ENCODE data around the gene GPATCH8. TPM values are rescaled to one million over a fixed set of nuclear protein-coding genes. Genes with fewer than 3 reads are reported as not detected.

The GPATCH8 gene
- total and polyA plus RNA-seq, 10 of the 15 experiments (the other 5 are each of a cell fraction or from before 2014, with no cell fraction given): 11.7 to 45.1 (median 21.3) TPM

DNA sequence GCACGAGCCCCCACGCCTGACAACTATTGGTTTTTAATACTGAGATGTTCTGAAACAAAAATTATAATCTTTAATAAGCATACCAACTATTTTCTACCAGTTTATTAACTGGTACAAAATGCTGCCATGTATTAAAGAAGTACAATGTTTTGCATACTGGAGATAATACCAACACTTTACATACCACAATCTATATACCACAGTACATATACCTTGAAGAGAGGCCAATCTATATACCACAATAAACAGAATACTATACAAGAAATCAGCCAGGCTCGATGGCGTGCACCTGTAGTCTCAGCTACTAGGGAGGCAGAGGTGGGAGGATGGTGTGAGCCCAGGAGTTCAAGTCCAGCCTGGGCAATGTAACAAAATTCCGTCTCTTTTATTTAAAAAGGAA, 9.9 kb downstream of the GPATCH8 start:
- H3K27me3 ChIP-seq (replicated peaks in 1 of 2; ENCODE audit: control insufficient read depth in 2 of 2, insufficient read depth in 2 of 2, low read length in 1 of 2): no peaks in the 10 kb centered on the region
- in situ Hi-C loops (cut with MboI): no loop called here
- ATAC-seq (no peak), FAIRE-seq (no peak), DNase-seq (ENCODE audit: low read depth, low spot score) (no peak)
- no peak overlapping the region for H2AFZ ChIP-seq (ENCODE audit: control insufficient read depth, low read depth, low read length)
- 97% methylated on average over 5 of the region's 5 CpGs for WGBS (ENCODE audit: insufficient coverage, insufficient replicate concordance, low lambda C conversion rate, missing lambda C conversion rate)
- TF ChIP-seq STAT3 (IDR thresholded peaks at IDR 0.05; ENCODE audit: low read depth, low read length) (no peak), RFX5 (IDR thresholded peaks at IDR 0.05; ENCODE audit: low read depth, low read length) (no peak), ASH2L (IDR thresholded peaks at IDR 0.05; ENCODE audit: borderline replicate concordance, low read depth) (no peak), NBN (IDR thresholded peaks at IDR 0.05) (no peak), TCF12 (IDR thresholded peaks at IDR 0.05; ENCODE audit: low read depth, low read length) (no peak)
- TF ChIP-seq, protein P1, sequence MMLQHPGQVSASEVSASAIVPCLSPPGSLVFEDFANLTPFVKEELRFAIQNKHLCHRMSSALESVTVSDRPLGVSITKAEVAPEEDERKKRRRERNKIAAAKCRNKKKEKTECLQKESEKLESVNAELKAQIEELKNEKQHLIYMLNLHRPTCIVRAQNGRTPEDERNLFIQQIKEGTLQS (IDR thresholded peaks at IDR 0.05; ENCODE audit: borderline replicate concordance, extremely low read depth, low read depth, low read length): no peak
- ChIA-PET POLR2A (no interaction called here), RAD21 (ENCODE audit: unreplicated experiment) (no interaction called here), CTCF (no interaction called here), SMC1A (ENCODE audit: uncharacterized antibody, unreplicated experiment) (interaction anchor here (1.1 kb wide), 1 partner anchor 29 kb away, joined by 3 read pairs; no protein-coding TSS in a partner anchor)
- no peaks in the 10 kb centered on the region for H3K4me1 ChIP-seq (ENCODE audit: control insufficient read depth, insufficient read depth, low read length)
- intact Hi-C loops (cut with micrococcal nuclease; ENCODE audit: unreplicated experiment): no loop called here
- H3K27ac ChIP-seq (ENCODE audit: control insufficient read depth, insufficient read depth): no peak overlapping the region
- no peak overlapping the region for H3K4me2 ChIP-seq (ENCODE audit: control insufficient read depth, insufficient read depth)
- H3K79me2 ChIP-seq (ENCODE audit: control insufficient read depth, insufficient read depth, low read length): peaks cover 86% of the 10 kb centered on the region
- no peak overlapping the region for H3K4me3 ChIP-seq
- no peaks in the 10 kb centered on the region; the same call in 1 of the 3 replicates for H3K9me3 ChIP-seq (replicated peaks; ENCODE audit: control insufficient read depth, insufficient read depth, low read length)
- no peaks in the 10 kb centered on the region for H4K20me1 ChIP-seq (ENCODE audit: control insufficient read depth, insufficient read depth)
- H3K36me3 ChIP-seq (ENCODE audit: control insufficient read depth in 2 of 2, insufficient read depth in 2 of 2, low read length in 1 of 2): no peaks in the 10 kb centered on the region; a peak in 3 of 4 replicates
- no peak overlapping the region for H3K9ac ChIP-seq (ENCODE audit: control insufficient read depth, insufficient read depth, low read length)
- BruUV-seq (replicated peaks): no TSS peak

DNA sequence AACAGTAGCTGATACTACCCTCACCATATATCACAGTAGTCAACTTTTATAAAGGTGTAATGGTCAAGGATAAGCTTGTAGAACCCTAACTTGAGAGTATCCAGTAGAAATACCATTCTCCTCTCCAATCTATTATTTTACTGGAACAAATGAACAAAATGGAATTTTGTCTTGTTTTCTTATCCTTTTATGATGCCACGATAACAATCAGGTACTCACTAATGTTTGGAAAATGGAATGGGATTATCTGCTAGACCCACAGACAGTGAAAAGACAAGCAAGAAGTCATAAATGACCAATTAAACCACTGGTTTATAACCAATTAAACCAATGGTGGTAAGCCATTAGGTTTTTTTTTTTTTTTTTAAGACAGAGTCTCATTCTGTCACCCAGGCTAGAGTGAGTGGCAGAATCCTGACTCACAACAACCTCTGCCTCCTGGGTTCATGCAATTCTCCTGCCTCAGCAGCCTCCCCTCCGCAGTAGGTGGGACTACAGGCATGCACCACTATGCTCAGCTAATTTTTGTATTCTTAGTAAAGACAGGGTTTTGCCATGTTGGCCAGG, 10.4 kb downstream of the GPATCH8 start:
- SMC1A ChIA-PET (ENCODE audit: uncharacterized antibody, unreplicated experiment): interaction anchor here (1.1 kb wide), 2 partner anchors 30 kb away, joined by 3 read pairs; no protein-coding TSS in a partner anchor
- intact Hi-C loops (cut with micrococcal nuclease; ENCODE audit: unreplicated experiment): no loop called here
- Histone ChIP-seq H4K20me1 (ENCODE audit: control insufficient read depth, insufficient read depth) (no peaks in the 10 kb centered on the region), H2AFZ (ENCODE audit: control insufficient read depth, low read depth, low read length) (no peak overlapping the region), H3K36me3 (ENCODE audit: control insufficient read depth in 2 of 2, insufficient read depth in 2 of 2, low read length in 1 of 2) (no peaks in the 10 kb centered on the region; a peak in 3 of 4 replicates), H3K79me2 (ENCODE audit: control insufficient read depth, insufficient read depth, low read length) (peaks cover 82% of the 10 kb centered on the region), H3K27ac (ENCODE audit: control insufficient read depth, insufficient read depth) (no peak overlapping the region), H3K27me3 (replicated peaks in 1 of 2; ENCODE audit: control insufficient read depth in 2 of 2, insufficient read depth in 2 of 2, low read length in 1 of 2) (no peaks in the 10 kb centered on the region), H3K4me2 (ENCODE audit: control insufficient read depth, insufficient read depth) (no peak overlapping the region), H3K9me3 (replicated peaks; ENCODE audit: control insufficient read depth, insufficient read depth, low read length) (no peaks in the 10 kb centered on the region; the same call in 1 of the 3 replicates), H3K9ac (ENCODE audit: control insufficient read depth, insufficient read depth, low read length) (no peak overlapping the region), H3K4me3 (no peak overlapping the region), H3K4me1 (ENCODE audit: control insufficient read depth, insufficient read depth, low read length) (no peaks in the 10 kb centered on the region)
- CTCF ChIA-PET: no interaction called here
- RAD21 ChIA-PET (ENCODE audit: unreplicated experiment): no interaction called here
- POLR2A ChIA-PET: interaction anchor here (0.7 kb wide), 3 partner anchors 174 to 604 kb away, joined by 3 to 4 read pairs (median 3); no protein-coding TSS in a partner anchor
- BruUV-seq (replicated peaks): no TSS peak
- ATAC-seq: no peak
- 93% methylated on average over 2 of the region's 2 CpGs for WGBS (ENCODE audit: insufficient coverage, insufficient replicate concordance, low lambda C conversion rate, missing lambda C conversion rate)
- DNase-seq (ENCODE audit: low read depth, low spot score): no peak
- no peak for FAIRE-seq
- in situ Hi-C loops (cut with MboI): no loop called here
- TF ChIP-seq, protein P2, sequence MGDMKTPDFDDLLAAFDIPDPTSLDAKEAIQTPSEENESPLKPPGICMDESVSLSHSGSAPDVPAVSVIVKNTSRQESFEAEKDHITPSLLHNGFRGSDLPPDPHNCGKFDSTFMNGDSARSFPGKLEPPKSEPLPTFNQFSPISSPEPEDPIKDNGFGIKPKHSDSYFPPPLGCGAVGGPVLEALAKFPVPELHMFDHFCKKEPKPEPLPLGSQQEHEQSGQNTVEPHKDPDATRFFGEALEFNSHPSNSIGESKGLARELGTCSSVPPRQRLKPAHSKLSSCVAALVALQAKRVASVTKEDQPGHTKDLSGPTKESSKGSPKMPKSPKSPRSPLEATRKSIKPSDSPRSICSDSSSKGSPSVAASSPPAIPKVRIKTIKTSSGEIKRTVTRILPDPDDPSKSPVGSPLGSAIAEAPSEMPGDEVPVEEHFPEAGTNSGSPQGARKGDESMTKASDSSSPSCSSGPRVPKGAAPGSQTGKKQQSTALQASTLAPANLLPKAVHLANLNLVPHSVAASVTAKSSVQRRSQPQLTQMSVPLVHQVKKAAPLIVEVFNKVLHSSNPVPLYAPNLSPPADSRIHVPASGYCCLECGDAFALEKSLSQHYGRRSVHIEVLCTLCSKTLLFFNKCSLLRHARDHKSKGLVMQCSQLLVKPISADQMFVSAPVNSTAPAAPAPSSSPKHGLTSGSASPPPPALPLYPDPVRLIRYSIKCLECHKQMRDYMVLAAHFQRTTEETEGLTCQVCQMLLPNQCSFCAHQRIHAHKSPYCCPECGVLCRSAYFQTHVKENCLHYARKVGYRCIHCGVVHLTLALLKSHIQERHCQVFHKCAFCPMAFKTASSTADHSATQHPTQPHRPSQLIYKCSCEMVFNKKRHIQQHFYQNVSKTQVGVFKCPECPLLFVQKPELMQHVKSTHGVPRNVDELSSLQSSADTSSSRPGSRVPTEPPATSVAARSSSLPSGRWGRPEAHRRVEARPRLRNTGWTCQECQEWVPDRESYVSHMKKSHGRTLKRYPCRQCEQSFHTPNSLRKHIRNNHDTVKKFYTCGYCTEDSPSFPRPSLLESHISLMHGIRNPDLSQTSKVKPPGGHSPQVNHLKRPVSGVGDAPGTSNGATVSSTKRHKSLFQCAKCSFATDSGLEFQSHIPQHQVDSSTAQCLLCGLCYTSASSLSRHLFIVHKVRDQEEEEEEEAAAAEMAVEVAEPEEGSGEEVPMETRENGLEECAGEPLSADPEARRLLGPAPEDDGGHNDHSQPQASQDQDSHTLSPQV (IDR thresholded peaks at IDR 0.05): no peak
- TF ChIP-seq GATAD2B (conservative IDR thresholded peaks at IDR 0.05; ENCODE audit: low read depth) (no peak), FOS (IDR thresholded peaks at IDR 0.05; ENCODE audit: borderline replicate concordance, extremely low read depth, insufficient read length) (no peak)

Data from GM12878 (cell line).